Sigmoid colon (tissue), 3 donors: ENCODE measurements around the gene UGT1A6.

ENCODE experiments used
- POLR2A ChIP-seq, 2 donors: fragments of 450-650 bp; IDR thresholded peaks; one replicate each; pipeline ENCODE4 v1.6.1; 2016; ENCODE audit warnings: antibody characterized with exemption in 2 of 2, mild to moderate bottlenecking in 2 of 2, moderate library complexity in 2 of 2
- TF ChIP-seq, protein P1 (sequence below), 4 experiments: fragments of 450-650 bp in 3 of 4; fragments of 200-600 bp in 1 of 4; IDR thresholded peaks; one replicate each; pipeline ENCODE4 v1.5.1; 2016 to 2019; ENCODE audit warnings: antibody characterized with exemption in 4 of 4, mild to moderate bottlenecking in 3 of 4, moderate library complexity in 2 of 4

DNA sequence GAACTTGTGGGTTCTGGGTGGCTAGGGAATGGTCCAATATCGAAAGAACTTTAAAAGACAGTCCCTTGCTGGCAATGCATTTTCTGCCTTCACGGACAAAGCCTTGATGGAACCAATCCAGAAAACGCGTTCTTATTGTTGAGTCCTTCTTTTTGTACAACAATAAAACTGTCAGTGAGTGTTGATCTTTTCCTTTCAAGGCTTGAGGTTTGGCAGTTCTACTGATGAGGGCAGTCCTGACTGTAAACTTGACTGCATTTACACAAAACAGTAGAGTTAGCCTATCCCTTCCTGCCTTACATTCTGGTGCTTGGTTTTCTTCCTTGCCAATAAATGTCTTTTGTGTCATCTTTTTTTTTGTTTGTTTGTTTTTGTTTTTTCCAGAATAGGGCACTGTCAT is 13.5 kb upstream of the UGT1A6 start:
- TF ChIP-seq, protein P1, sequence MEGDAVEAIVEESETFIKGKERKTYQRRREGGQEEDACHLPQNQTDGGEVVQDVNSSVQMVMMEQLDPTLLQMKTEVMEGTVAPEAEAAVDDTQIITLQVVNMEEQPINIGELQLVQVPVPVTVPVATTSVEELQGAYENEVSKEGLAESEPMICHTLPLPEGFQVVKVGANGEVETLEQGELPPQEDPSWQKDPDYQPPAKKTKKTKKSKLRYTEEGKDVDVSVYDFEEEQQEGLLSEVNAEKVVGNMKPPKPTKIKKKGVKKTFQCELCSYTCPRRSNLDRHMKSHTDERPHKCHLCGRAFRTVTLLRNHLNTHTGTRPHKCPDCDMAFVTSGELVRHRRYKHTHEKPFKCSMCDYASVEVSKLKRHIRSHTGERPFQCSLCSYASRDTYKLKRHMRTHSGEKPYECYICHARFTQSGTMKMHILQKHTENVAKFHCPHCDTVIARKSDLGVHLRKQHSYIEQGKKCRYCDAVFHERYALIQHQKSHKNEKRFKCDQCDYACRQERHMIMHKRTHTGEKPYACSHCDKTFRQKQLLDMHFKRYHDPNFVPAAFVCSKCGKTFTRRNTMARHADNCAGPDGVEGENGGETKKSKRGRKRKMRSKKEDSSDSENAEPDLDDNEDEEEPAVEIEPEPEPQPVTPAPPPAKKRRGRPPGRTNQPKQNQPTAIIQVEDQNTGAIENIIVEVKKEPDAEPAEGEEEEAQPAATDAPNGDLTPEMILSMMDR (IDR thresholded peaks at IDR 0.05), result no peak
- no peak for TF ChIP-seq POLR2A (IDR thresholded peaks at IDR 0.05)
